CD4-positive, alpha-beta T cell treated with Interferon gamma for 1 hour (primary cell): ENCODE data around the gene FRMPD2.
"Not testable (repeated sequence)": the region's sequence is repeated elsewhere in the genome, so short reads cannot be mapped to it uniquely, and the experiment has no call there.

ENCODE experiments used
- DNase-seq: peaks from one replicate; pipeline ENCODE4 v3.0.0-alpha.2; 2020

FRMPD2 gene

GRCh38 chr10:48249763-48250351, 24.6 kb downstream of the FRMPD2 start:
- DNase-seq, result no peak

GRCh38 chr10:48249004-48249762, 25.3 kb downstream of the FRMPD2 start:
- DNase-seq, result no peak

DNA sequence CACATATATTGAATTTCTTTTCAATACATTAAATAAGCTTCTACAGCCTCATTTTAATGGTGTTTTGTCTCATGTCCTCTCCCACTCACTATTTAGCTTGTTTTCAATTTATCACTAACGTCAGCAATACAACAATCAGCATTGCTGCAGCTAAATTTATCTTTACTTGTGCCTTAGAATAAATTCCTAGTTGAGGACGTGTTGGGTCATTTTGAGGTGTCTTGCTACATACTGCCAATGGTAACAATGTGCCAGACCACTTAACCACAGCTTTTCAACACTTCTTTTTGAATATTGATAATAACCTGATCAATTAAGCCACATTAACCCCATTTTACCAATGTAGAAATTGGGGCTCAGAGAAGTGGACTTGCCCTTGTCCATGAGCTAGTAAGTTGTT, 26.0 kb downstream of the FRMPD2 start:
- DNase-seq, result no peak

DNA sequence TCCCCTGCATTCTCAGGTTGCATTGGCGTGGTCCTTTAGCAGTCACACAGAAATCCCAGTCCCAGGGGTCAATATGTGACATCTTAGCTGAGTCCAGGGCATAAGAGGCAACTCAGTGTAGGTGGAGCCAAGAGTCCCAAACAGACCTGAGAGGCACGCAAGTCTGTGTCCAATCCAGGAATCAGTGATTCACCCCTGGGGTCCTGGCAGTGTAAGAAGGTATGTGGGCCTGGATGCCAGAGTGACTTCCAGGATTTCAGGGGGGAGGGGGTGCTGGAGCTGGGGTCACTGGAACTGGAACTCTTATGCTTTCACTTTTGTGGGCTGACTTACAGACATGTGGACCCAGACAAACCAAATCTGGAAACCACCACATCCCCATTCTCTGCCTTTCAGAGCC, 26.8 kb downstream of the FRMPD2 start:
- DNase-seq, result no peak

GRCh38 chr10:48246501-48246900, 28.0 kb downstream of the FRMPD2 start:
- no peak for DNase-seq

GRCh38 chr10:48245977-48246376, 28.5 kb downstream of the FRMPD2 start:
- DNase-seq, result no peak

DNA sequence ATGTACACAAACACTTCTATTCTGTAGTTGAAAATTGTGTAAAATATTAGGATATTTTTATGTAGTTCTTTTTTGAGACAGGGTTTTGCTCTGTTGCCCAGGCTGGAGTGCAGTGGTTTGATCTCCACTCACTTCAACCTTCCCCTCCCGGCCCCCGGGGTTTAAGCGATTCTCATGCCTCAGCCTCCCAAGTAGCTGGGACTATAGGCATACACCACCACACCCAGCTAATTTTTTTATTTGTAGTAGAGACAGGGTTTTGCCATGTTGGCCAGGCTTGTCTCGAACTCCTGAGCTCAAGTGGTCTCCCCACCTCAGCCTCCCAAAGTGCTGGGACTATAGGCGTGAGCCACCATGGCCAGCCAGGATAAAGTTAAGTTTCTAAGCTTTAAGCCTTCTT, 30.6 kb downstream of the FRMPD2 start:
- DNase-seq, result not testable (repeated sequence)

DNA sequence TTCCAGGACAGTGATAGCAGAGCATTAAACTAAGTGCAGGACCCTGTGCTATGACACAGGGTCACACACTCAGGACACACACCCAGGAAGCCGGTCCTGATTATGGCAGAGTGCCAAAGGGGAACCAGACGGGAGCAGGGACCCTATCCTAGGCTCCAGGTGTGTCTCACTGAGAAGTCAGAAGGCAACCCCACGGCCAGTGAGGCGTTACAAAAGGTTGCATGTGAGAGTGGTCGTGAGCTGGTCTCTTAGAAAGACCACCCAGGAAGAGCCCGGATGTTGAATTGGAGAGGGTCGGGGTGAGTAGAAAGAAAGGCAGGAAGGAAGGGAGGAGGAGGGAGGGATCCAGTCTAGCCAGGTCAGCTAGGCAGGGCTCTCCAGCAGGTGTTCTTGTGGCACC, 31.0 kb downstream of the FRMPD2 start:
- no peak for DNase-seq

GRCh38 chr10:48242171-48242904, 32.2 kb downstream of the FRMPD2 start:
- DNase-seq, result no peak

GRCh38 chr10:48241332-48241731, 33.2 kb downstream of the FRMPD2 start:
- no peak for DNase-seq

DNA sequence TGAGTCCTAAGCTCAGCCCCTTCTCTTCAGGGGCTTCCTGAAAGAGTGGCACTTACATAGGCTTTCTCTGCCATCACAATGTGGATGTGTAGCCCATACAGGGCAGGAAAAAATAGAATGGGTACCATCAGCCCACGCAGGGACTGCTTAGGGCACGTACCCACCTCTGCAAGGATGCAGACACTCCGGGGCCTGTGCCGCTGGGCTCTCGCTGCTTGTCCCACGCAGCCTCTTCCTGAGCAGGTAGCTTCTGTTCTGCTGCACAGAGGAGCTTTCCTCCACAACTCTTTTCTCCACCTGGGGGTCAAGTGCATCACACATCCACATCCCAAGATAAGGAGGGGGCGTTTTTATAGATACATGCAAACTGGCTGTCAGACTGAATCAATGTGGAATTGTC, 34.3 kb downstream of the FRMPD2 start:
- no peak for DNase-seq

DNA sequence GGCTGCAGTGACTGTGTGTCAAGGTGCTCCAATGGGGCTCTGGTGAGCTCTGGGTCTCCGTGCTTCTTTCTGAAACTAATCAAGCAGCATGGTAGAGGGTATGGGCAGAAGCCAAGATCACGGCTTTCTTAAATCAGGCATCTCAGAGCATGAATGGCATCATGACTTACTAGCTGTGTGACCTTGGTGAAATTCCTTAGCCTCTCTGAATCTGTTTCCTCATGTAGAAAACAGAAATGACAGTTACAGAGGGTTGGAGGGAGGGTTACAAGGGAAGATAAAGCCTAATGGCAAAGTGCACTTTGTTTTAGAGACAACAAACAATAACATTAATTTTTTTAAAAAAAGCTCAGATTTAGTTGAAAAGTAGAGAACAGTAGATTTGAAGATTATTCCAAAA, 34.9 kb downstream of the FRMPD2 start:
- no peak for DNase-seq

GRCh38 chr10:48238826-48239520, 35.5 kb downstream of the FRMPD2 start:
- no peak for DNase-seq

- no peak for DNase-seq
Measured at GRCh38 chr10:48237259-48238250, 36.9 kb downstream of the FRMPD2 start.

DNA sequence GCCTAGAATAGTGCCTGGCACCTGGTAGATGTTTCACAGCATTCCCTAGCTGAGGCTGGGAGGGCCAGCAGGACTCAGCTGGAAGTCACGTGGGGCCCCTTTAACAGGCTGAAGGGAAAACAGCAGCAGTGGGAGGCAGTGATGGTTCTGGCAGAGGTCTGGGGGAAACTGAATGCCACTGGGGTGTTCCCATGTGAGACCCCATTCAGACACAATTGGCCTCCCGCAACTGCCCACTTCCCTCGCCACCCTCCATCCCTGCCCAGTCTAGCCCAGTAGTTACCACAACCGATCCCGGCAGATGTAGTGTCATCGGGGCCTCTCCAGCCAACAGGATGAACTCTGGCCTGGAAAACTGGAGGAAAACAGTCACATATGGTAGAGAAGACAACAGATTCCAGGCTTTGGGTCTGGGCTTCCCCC, 38.3 kb downstream of the FRMPD2 start:
- DNase-seq, result no peak

- DNase-seq, result no peak
Measured at GRCh38 chr10:48235501-48235900, 39.0 kb downstream of the FRMPD2 start.

GRCh38 chr10:48234787-48235186, 39.7 kb downstream of the FRMPD2 start:
- DNase-seq, result no peak

GRCh38 chr10:48234295-48234694, 40.2 kb downstream of the FRMPD2 start:
- DNase-seq, result no peak

GRCh38 chr10:48233559-48234005, 40.9 kb downstream of the FRMPD2 start:
- no peak for DNase-seq

DNA sequence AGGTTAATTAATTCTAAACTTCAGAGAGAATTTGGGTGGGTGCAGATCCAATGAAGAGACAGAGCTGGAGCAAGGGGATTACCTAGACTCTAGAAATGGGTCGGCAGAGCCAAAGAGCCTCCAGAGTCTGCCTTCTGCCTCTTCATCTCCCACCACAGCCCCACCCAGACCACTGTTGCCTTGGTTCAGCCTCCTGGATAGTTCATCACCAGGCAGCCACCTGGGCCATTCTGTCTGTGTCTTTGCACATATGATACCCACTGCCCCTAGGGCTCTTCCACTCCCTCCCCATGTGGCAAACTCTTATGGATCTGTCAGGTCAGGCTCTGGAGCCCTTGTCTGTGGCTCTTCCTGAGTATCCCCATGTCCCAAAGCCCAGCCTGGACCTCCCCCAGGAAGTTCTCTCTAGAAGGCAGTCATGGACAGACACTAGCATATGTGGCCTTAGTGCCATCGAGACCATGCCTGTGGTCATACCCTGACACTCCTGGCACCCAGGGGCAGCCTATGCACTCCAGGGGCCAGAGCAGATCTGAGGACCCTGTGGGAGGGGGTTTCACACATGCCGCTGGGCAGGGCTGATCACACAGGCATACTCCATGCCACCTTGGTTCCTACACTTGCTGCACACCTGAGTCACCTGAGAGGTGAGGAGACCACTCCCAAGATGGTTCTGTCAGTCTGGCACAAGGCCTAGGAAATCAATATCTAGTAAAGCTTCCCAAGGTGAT, 41.6 kb downstream of the FRMPD2 start:
- DNase-seq, result no peak

GRCh38 chr10:48231699-48232315, 42.7 kb downstream of the FRMPD2 start:
- DNase-seq, result no peak
